ENCODE results near the gene OPN1MW.
"Not testable (repeated sequence)": the region's sequence is repeated elsewhere in the genome, so short reads cannot be mapped to it uniquely, and the experiment has no call there.

Gene OPN1MW

GRCh38 chrX:154182296-154182695 is at the start of gene OPN1MW:
OPN1MW (plus strand) TSS chrX:154182596; CDS start chrX:154182678, 82 bp downstream.
- H3K4me3 Mint-ChIP-seq, H3K4me1 Mint-ChIP-seq, H3K27me3 Mint-ChIP-seq, H3K36me3 Mint-ChIP-seq, H3K9me3 Mint-ChIP-seq, H3K27ac Mint-ChIP-seq: not testable (repeated sequence)

- H3K36me3 Mint-ChIP-seq: no peaks in the 10 kb centered on the region
- no peaks in the 10 kb centered on the region for H3K27me3 Mint-ChIP-seq
- H3K4me1 Mint-ChIP-seq: peaks cover 16% of the 10 kb centered on the region
- H3K4me3 Mint-ChIP-seq: peak overlapping the region; percentile 84
- H3K27ac Mint-ChIP-seq: peak overlapping the region; percentile 74
- H3K9me3 Mint-ChIP-seq: no peaks in the 10 kb centered on the region
Observed at GRCh38 chrX:154135458-154136229, 46.8 kb upstream of the OPN1MW start.

DNA sequence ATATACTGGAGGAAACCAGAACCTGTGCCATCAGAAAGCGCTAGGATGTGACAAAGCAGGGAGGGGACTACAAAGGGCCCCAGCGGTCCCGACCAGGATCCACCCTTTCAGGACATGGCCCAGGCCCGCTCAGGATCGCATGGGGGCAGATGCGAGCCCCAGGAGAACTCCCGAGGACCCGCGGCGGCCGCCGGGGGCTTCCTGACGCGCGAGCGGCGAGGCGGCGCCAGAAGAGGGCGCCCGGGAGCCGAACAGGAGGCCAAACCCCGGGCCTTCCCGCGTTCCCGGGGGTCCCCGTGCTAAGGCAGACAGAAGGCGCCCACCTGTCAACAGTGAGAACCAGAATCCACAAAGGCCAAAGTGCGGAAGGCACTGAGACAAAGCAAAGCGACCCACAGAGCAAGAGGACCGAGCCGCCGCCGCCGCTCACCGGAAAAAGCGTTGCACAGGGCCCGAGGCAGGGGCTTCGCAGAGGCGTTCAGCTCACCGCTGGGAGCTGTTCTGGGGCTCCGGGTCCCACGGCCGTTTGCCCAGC is 45.7 kb upstream of the OPN1MW start:
- H3K4me3 Mint-ChIP-seq: peak overlapping the region; percentile 84
- no peaks in the 10 kb centered on the region for H3K27me3 Mint-ChIP-seq
- no peaks in the 10 kb centered on the region for H3K9me3 Mint-ChIP-seq
- no peaks in the 10 kb centered on the region for H3K36me3 Mint-ChIP-seq
- peak overlapping the region; percentile 90 for H3K27ac Mint-ChIP-seq
- H3K4me1 Mint-ChIP-seq: peaks cover 16% of the 10 kb centered on the region

- Mint-ChIP-seq H3K27me3 (no peaks in the 10 kb centered on the region), H3K36me3 (no peaks in the 10 kb centered on the region), H3K4me1 (peaks cover 16% of the 10 kb centered on the region), H3K27ac (peak overlapping the region; percentile 30), H3K4me3 (peak overlapping the region; percentile 7), H3K9me3 (no peaks in the 10 kb centered on the region)
Observed at GRCh38 chrX:154138857-154139256, 43.5 kb upstream of the OPN1MW start.

DNA sequence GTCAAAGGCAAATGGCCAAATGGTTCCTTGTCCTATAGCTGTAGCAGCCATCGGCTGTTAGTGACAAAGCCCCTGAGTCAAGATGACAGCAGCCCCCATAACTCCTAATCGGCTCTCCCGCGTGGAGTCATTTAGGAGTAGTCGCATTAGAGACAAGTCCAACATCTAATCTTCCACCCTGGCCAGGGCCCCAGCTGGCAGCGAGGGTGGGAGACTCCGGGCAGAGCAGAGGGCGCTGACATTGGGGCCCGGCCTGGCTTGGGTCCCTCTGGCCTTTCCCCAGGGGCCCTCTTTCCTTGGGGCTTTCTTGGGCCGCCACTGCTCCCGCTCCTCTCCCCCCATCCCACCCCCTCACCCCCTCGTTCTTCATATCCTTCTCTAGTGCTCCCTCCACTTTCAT is 42.2 kb upstream of the OPN1MW start:
- peak overlapping the region; percentile 41 for H3K27ac Mint-ChIP-seq
- no peaks in the 10 kb centered on the region for H3K27me3 Mint-ChIP-seq
- H3K4me3 Mint-ChIP-seq: no peak overlapping the region
- H3K9me3 Mint-ChIP-seq: no peaks in the 10 kb centered on the region
- H3K36me3 Mint-ChIP-seq: no peaks in the 10 kb centered on the region
- peaks cover 13% of the 10 kb centered on the region for H3K4me1 Mint-ChIP-seq

GRCh38 chrX:154140742-154141141 is 41.7 kb upstream of the OPN1MW start:
- Mint-ChIP-seq H3K4me3 (no peak overlapping the region), H3K27me3 (no peaks in the 10 kb centered on the region), H3K9me3 (no peaks in the 10 kb centered on the region), H3K36me3 (no peaks in the 10 kb centered on the region), H3K27ac (no peak overlapping the region), H3K4me1 (peaks cover 7% of the 10 kb centered on the region)

- Mint-ChIP-seq H3K4me1 (no peaks in the 10 kb centered on the region), H3K36me3 (no peaks in the 10 kb centered on the region), H3K4me3 (no peak overlapping the region), H3K27me3 (no peaks in the 10 kb centered on the region), H3K27ac (no peak overlapping the region), H3K9me3 (no peaks in the 10 kb centered on the region)
Observed at GRCh38 chrX:154142386-154142785, 40.0 kb upstream of the OPN1MW start.

GRCh38 chrX:154142950-154143745 is 39.2 kb upstream of the OPN1MW start:
- H3K27ac Mint-ChIP-seq: no peak overlapping the region
- H3K9me3 Mint-ChIP-seq: no peaks in the 10 kb centered on the region

DNA sequence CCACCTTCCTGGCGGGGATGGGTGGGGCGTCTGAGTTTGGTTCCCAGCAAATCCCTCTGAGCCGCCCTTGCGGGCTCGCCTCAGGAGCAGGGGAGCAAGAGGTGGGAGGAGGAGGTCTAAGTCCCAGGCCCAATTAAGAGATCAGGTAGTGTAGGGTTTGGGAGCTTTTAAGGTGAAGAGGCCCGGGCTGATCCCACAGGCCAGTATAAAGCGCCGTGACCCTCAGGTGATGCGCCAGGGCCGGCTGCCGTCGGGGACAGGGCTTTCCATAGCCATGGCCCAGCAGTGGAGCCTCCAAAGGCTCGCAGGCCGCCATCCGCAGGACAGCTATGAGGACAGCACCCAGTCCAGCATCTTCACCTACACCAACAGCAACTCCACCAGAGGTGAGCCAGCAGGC is 38.4 kb upstream of the OPN1MW start, which contains the start of gene OPN1LW:
TSS of gene OPN1LW (plus strand) at position 234 of the 400 bp plus-strand sequence. CDS start at position 275, 41 bp downstream.
- not testable (repeated sequence) for H3K4me3 Mint-ChIP-seq, H3K27ac Mint-ChIP-seq, H3K9me3 Mint-ChIP-seq, H3K4me1 Mint-ChIP-seq, H3K27me3 Mint-ChIP-seq, H3K36me3 Mint-ChIP-seq

More at GRCh38 chrX:154142950-154143745, 39.2 kb upstream of the OPN1MW start:
- H3K27me3 Mint-ChIP-seq: no peaks in the 10 kb centered on the region
- no peak overlapping the region for H3K4me3 Mint-ChIP-seq
- H3K36me3 Mint-ChIP-seq: no peaks in the 10 kb centered on the region
- no peaks in the 10 kb centered on the region for H3K4me1 Mint-ChIP-seq

DNA sequence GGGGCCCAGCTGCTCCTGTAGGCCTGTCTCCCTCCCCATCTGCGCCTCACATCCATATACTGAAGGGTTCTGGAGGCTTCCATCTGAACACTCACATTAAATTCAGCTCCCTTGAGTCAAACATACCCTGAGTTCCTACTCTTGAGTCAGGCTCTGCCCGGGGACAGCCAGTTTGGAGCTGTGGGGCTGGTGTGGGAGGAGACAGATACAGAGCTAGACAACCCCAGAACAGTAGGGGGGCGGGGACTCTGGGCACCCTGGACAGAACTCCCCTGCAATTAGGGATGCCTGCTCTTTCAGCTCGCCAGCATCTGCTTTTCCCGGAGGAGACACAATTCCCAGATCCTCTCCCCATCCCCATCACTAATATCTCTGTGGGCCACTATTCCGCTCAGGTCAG is 31.4 kb upstream of the OPN1MW start:
- not testable (repeated sequence) for H3K9me3 Mint-ChIP-seq, H3K4me1 Mint-ChIP-seq, H3K27me3 Mint-ChIP-seq, H3K4me3 Mint-ChIP-seq, H3K27ac Mint-ChIP-seq, H3K36me3 Mint-ChIP-seq

DNA sequence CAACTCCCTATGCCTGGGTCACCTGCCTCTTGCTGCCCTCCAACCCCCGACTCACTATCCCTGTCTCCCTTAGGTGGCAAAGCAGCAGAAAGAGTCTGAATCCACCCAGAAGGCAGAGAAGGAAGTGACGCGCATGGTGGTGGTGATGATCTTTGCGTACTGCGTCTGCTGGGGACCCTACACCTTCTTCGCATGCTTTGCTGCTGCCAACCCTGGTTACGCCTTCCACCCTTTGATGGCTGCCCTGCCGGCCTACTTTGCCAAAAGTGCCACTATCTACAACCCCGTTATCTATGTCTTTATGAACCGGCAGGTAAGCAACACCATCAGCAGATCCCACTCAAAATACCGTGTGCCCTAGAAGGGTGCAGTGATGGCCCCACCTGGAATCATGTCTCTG is 26.2 kb upstream of the OPN1MW start:
- not testable (repeated sequence) for H3K4me3 Mint-ChIP-seq

GRCh38 chrX:154157207-154157606 is 25.2 kb upstream of the OPN1MW start:
- H3K27me3 Mint-ChIP-seq, H3K9me3 Mint-ChIP-seq, H3K4me3 Mint-ChIP-seq, H3K36me3 Mint-ChIP-seq, H3K4me1 Mint-ChIP-seq, H3K27ac Mint-ChIP-seq: not testable (repeated sequence)

More for the DNA sequence above, 26.2 kb upstream of the OPN1MW start:
- H3K4me1 Mint-ChIP-seq, H3K36me3 Mint-ChIP-seq, H3K27me3 Mint-ChIP-seq, H3K9me3 Mint-ChIP-seq, H3K27ac Mint-ChIP-seq: not testable (repeated sequence)

DNA sequence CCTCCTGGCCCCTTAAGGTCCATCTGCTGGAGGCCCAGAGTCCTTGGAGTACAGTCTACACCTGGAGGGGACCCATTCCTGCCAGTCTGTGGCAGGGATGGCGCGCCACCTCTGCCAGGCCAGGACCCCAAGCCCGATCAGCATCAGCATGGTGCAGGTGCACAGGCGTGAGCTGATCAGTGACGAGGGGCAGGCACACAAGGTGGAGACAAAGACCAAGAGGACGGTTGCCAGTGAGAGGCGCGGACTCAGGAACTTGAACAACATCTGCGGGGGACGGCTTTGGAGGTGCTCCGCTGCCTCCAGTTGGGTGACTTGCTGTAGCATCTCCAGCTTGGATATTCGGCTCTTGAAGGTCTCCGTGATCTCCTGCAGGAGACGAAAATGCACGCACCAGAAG is 23.1 kb upstream of the OPN1MW start:
- not testable (repeated sequence) for H3K27ac Mint-ChIP-seq, H3K36me3 Mint-ChIP-seq, H3K9me3 Mint-ChIP-seq, H3K4me3 Mint-ChIP-seq, H3K27me3 Mint-ChIP-seq, H3K4me1 Mint-ChIP-seq

GRCh38 chrX:154164902-154165301 is 17.5 kb upstream of the OPN1MW start:
- not testable (repeated sequence) for H3K4me1 Mint-ChIP-seq, H3K4me3 Mint-ChIP-seq, H3K27ac Mint-ChIP-seq, H3K36me3 Mint-ChIP-seq, H3K9me3 Mint-ChIP-seq, H3K27me3 Mint-ChIP-seq

- not testable (repeated sequence) for H3K27ac Mint-ChIP-seq, H3K9me3 Mint-ChIP-seq, H3K36me3 Mint-ChIP-seq, H3K27me3 Mint-ChIP-seq, H3K4me1 Mint-ChIP-seq, H3K4me3 Mint-ChIP-seq
Observed at GRCh38 chrX:154168384-154168783, 14.0 kb upstream of the OPN1MW start.

DNA sequence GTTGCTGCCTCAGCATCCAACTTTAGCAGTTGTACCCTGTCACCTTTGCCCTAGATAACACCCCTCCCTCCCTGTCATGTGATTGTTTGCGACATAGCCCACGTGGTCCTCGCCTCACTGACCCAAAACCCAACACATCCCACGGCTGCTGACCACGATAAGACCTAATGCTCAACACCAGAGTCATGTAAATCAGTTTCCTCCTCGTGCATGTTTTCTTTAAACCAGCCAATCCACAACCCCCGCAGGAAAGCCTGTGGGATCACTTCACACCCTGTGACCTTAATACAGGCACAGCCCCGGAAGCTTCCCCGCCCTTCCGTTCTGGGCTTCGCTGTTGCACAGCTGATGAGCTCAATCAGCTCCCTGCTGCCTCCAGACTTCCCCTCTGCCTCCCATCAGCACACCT is 9.9 kb upstream of the OPN1MW start:
- not testable (repeated sequence) for H3K4me1 Mint-ChIP-seq, H3K27ac Mint-ChIP-seq, H3K9me3 Mint-ChIP-seq, H3K36me3 Mint-ChIP-seq, H3K4me3 Mint-ChIP-seq, H3K27me3 Mint-ChIP-seq

All from activated naive CD4-positive, alpha-beta T cell treated with anti-CD3 and anti-CD28 coated beads, Interleukin-2, amount 50 U/mL, for 24 hours (primary cell).